T-helper 2 cell treated with Interferon-gamma antibody and Interleukin-4, amounts not matched to agents 100 ng/mL and 5 ng/mL, for 36 hours (primary cell): Measurements from ENCODE around the gene HDAC4. TPM values are rescaled to one million over a fixed set of nuclear protein-coding genes. Genes with fewer than 3 reads are reported as not detected.

Source experiments
- intact Hi-C: fragments of 100-400 bp; cut with micrococcal nuclease; formaldehyde crosslinking; loops from one replicate; pipeline ENCODE4 v1.15.1; 2023
- total RNA-seq: library from RNA; stranded (reverse); gene quantifications from 2 replicates; pipeline ENCODE4 v1.2.3, GENCODE V29; 2022

The HDAC4 gene
- total RNA-seq, 1 donor from 2014 or later = 52.0 TPM

GRCh38 chr2:239398521-239398921 is 2.3 kb downstream of the HDAC4 start:
- intact Hi-C loops = loop anchor here (5.0 kb wide), 1 partner anchor 361 kb away; no protein-coding TSS in a partner anchor

GRCh38 chr2:239397931-239398471 is 2.8 kb downstream of the HDAC4 start:
- intact Hi-C loops = loop anchor here (5.0 kb wide), 1 partner anchor 361 kb away; no protein-coding TSS in a partner anchor

- intact Hi-C loops = loop anchor here (5.0 kb wide), 1 partner anchor 360 kb away; no protein-coding TSS in a partner anchor
Measured at GRCh38 chr2:239396881-239397681, 3.7 kb downstream of the HDAC4 start.

GRCh38 chr2:239395524-239395923 is 5.3 kb downstream of the HDAC4 start:
- intact Hi-C loops = loop anchor here (5.0 kb wide), 1 partner anchor 358 kb away; no protein-coding TSS in a partner anchor

GRCh38 chr2:239394978-239395377 is 5.8 kb downstream of the HDAC4 start:
- intact Hi-C loops = loop anchor here (5.0 kb wide), 1 partner anchor 358 kb away; no protein-coding TSS in a partner anchor

- intact Hi-C loops = no loop called here
Measured at GRCh38 chr2:239394346-239394945, 6.4 kb downstream of the HDAC4 start.

GRCh38 chr2:239393941-239394340 is 6.9 kb downstream of the HDAC4 start:
- intact Hi-C loops = no loop called here

- intact Hi-C loops = no loop called here
Measured at GRCh38 chr2:239393388-239393940, 7.4 kb downstream of the HDAC4 start.

GRCh38 chr2:239392688-239393387 is 8.0 kb downstream of the HDAC4 start:
- intact Hi-C loops = no loop called here

- intact Hi-C loops = no loop called here
Measured at GRCh38 chr2:239392072-239392357, 8.8 kb downstream of the HDAC4 start.

GRCh38 chr2:239391286-239392071 is 9.3 kb downstream of the HDAC4 start:
- intact Hi-C loops = no loop called here

GRCh38 chr2:239390546-239391285 is 10.1 kb downstream of the HDAC4 start:
- intact Hi-C loops = no loop called here

GRCh38 chr2:239389414-239390329 is 11.1 kb downstream of the HDAC4 start:
- intact Hi-C loops = no loop called here

- intact Hi-C loops = no loop called here
Measured at GRCh38 chr2:239388236-239389151, 12.3 kb downstream of the HDAC4 start.

GRCh38 chr2:239387811-239388210 is 13.0 kb downstream of the HDAC4 start:
- intact Hi-C loops = no loop called here

- intact Hi-C loops = no loop called here
Measured at GRCh38 chr2:239386872-239387445, 13.9 kb downstream of the HDAC4 start.

- intact Hi-C loops = no loop called here
Measured at GRCh38 chr2:239386001-239386670, 14.7 kb downstream of the HDAC4 start.
